ENCODE measurements around the gene PAK4.

GRCh38 chr19:39119830-39120229, 5.8 kb upstream of the PAK4 start:
- TF ChIP-seq MAX (CRISPR knock-in tag; IDR thresholded peaks at IDR 0.05) (no peak), ZBTB21 (CRISPR knock-in tag; IDR thresholded peaks at IDR 0.05; ENCODE audit: borderline replicate concordance) (no peak), HMGXB4 (CRISPR knock-in tag; IDR thresholded peaks at IDR 0.05) (no peak), STAT6 (CRISPR knock-in tag; conservative IDR thresholded peaks at IDR 0.05; ENCODE audit: low read depth) (no peak), USF1 (CRISPR knock-in tag; IDR thresholded peaks at IDR 0.05) (no peak), TEAD4 (CRISPR knock-in tag; IDR thresholded peaks at IDR 0.05) (no peak), NR2C2 (CRISPR knock-in tag; IDR thresholded peaks at IDR 0.05) (no peak), CTCF (IDR thresholded peaks at IDR 0.05) (no peak), ELF4 (CRISPR knock-in tag; IDR thresholded peaks at IDR 0.05; ENCODE audit: low read depth) (no peak), ZNF416 (CRISPR knock-in tag; IDR thresholded peaks at IDR 0.05) (no peak), SP1 (CRISPR knock-in tag; conservative IDR thresholded peaks at IDR 0.05) (no peak), SMAD4 (CRISPR knock-in tag; IDR thresholded peaks at IDR 0.05) (no peak), FOXK1 (CRISPR knock-in tag; IDR thresholded peaks at IDR 0.05) (no peak)
